ENCODE results near the gene DIDO1. TPM values are rescaled to one million over a fixed set of nuclear protein-coding genes. Genes with fewer than 3 reads are reported as not detected.

Gene DIDO1
- total and polyA plus RNA-seq, 2 of the 13 experiments (the other 11 are each of a cell fraction or from before 2014, with no cell fraction given): 75.0 to 75.1 TPM

GRCh38 chr20:62955519-62956386 lies 29.4 kb upstream of the DIDO1 start (continued):
- 0 out of 2 replicates have a peak, but pooled peaks have one; percentile 54 for TF ChIP-seq ZNF557 (CRISPR knock-in tag; IDR thresholded peaks at IDR 0.05)
- peak; percentile 81 for TF ChIP-seq TFDP2 (CRISPR knock-in tag; IDR thresholded peaks at IDR 0.05)
- no peak for TF ChIP-seq ZNF382 (CRISPR knock-in tag; IDR thresholded peaks at IDR 0.05; ENCODE audit: borderline replicate concordance)
- TF ChIP-seq ZNF841 (CRISPR knock-in tag; IDR thresholded peaks at IDR 0.05; ENCODE audit: borderline replicate concordance): no peak
- TF ChIP-seq, protein P1, sequence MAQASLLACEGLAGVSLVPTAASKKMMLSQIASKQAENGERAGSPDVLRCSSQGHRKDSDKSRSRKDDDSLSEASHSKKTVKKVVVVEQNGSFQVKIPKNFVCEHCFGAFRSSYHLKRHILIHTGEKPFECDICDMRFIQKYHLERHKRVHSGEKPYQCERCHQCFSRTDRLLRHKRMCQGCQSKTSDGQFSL (CRISPR knock-in tag; IDR thresholded peaks at IDR 0.05): peak; percentile 62; the same call in 1 of the 2 replicates
- no peak for TF ChIP-seq NFE2L2 (IDR thresholded peaks at IDR 0.05; ENCODE audit: low read length)
- 0 out of 2 replicates have a peak, but pooled peaks have one; percentile 20 for TF ChIP-seq ZBTB44 (CRISPR knock-in tag; IDR thresholded peaks at IDR 0.05)
- peak; percentile 97 for TF ChIP-seq ZFP1 (CRISPR knock-in tag; IDR thresholded peaks at IDR 0.05)
- TF ChIP-seq, protein P2, sequence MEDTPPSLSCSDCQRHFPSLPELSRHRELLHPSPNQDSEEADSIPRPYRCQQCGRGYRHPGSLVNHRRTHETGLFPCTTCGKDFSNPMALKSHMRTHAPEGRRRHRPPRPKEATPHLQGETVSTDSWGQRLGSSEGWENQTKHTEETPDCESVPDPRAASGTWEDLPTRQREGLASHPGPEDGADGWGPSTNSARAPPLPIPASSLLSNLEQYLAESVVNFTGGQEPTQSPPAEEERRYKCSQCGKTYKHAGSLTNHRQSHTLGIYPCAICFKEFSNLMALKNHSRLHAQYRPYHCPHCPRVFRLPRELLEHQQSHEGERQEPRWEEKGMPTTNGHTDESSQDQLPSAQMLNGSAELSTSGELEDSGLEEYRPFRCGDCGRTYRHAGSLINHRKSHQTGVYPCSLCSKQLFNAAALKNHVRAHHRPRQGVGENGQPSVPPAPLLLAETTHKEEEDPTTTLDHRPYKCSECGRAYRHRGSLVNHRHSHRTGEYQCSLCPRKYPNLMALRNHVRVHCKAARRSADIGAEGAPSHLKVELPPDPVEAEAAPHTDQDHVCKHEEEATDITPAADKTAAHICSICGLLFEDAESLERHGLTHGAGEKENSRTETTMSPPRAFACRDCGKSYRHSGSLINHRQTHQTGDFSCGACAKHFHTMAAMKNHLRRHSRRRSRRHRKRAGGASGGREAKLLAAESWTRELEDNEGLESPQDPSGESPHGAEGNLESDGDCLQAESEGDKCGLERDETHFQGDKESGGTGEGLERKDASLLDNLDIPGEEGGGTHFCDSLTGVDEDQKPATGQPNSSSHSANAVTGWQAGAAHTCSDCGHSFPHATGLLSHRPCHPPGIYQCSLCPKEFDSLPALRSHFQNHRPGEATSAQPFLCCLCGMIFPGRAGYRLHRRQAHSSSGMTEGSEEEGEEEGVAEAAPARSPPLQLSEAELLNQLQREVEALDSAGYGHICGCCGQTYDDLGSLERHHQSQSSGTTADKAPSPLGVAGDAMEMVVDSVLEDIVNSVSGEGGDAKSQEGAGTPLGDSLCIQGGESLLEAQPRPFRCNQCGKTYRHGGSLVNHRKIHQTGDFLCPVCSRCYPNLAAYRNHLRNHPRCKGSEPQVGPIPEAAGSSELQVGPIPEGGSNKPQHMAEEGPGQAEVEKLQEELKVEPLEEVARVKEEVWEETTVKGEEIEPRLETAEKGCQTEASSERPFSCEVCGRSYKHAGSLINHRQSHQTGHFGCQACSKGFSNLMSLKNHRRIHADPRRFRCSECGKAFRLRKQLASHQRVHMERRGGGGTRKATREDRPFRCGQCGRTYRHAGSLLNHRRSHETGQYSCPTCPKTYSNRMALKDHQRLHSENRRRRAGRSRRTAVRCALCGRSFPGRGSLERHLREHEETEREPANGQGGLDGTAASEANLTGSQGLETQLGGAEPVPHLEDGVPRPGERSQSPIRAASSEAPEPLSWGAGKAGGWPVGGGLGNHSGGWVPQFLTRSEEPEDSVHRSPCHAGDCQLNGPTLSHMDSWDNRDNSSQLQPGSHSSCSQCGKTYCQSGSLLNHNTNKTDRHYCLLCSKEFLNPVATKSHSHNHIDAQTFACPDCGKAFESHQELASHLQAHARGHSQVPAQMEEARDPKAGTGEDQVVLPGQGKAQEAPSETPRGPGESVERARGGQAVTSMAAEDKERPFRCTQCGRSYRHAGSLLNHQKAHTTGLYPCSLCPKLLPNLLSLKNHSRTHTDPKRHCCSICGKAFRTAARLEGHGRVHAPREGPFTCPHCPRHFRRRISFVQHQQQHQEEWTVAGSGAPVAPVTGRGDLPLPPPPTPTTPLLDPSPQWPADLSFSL (CRISPR knock-in tag; IDR thresholded peaks at IDR 0.05): peak; percentile 55; the same call in 1 of the 2 replicates
- TF ChIP-seq ZNF121 (CRISPR knock-in tag; IDR thresholded peaks at IDR 0.05): peak; percentile 92
- peak; percentile 88; the same call in 1 of the 2 replicates for TF ChIP-seq STAT6 (CRISPR knock-in tag; IDR thresholded peaks at IDR 0.05; ENCODE audit: borderline replicate concordance)
- TF ChIP-seq ZGPAT (CRISPR knock-in tag; IDR thresholded peaks at IDR 0.05): peak; percentile 99

Measured in HepG2 (cell line).